Measurements from ENCODE around the gene CAMTA1. TPM values are rescaled to one million over a fixed set of nuclear protein-coding genes. Genes with fewer than 3 reads are reported as not detected.

The CAMTA1 gene
- polyA plus RNA-seq, 2 donors, result 61.1 to 75.0 TPM

GRCh38 chr1:6753320-6754140 is 31.7 kb upstream of the CAMTA1 start:
- H3K4me1 ChIP-seq (ENCODE audit: control insufficient read depth in 2 of 2, insufficient read depth in 2 of 2, low read length in 1 of 2), result no peaks in the 10 kb centered on the region

GRCh38 chr1:6756457-6756856 is 28.8 kb upstream of the CAMTA1 start:
- Histone ChIP-seq H3K27me3 (ENCODE audit: control insufficient read depth in 1 of 2, insufficient read depth in 2 of 2, low read length in 2 of 2) (no peaks in the 10 kb centered on the region), H3K4me3 (ENCODE audit: low read depth in 1 of 2, low read length in 2 of 2) (no peak overlapping the region), H3K27ac (ENCODE audit: low read depth in 2 of 2, low read length in 1 of 2) (no peak overlapping the region), H3K36me3 (ENCODE audit: control insufficient read depth in 2 of 2, insufficient read depth in 2 of 2, low read length in 1 of 2) (no peaks in the 10 kb centered on the region), H3K9me3 (ENCODE audit: control insufficient read depth in 2 of 2, insufficient read depth in 1 of 2, low read depth in 1 of 2, low read length in 1 of 2) (no peaks in the 10 kb centered on the region), H3K4me1 (ENCODE audit: control insufficient read depth in 2 of 2, insufficient read depth in 2 of 2, low read length in 1 of 2) (no peaks in the 10 kb centered on the region)
- WGBS, 2 donors, result 64 to 80% methylated on average over 1 of the region's 1 CpG

More at GRCh38 chr1:6753320-6754140, 31.7 kb upstream of the CAMTA1 start:
- no peaks in the 10 kb centered on the region for H3K36me3 ChIP-seq (ENCODE audit: control insufficient read depth in 2 of 2, insufficient read depth in 2 of 2, low read length in 1 of 2)
- peak overlapping the region in 1 of 2 donors; percentile 17 for H3K4me3 ChIP-seq (ENCODE audit: low read depth in 1 of 2, low read length in 2 of 2)
- 46 to 53% methylated on average over 10 of the region's 10 CpGs for WGBS, 2 donors
- peak overlapping the region; percentile 67 to 72 for H3K27ac ChIP-seq (ENCODE audit: low read depth in 2 of 2, low read length in 1 of 2)
- no peaks in the 10 kb centered on the region for H3K27me3 ChIP-seq (ENCODE audit: control insufficient read depth in 1 of 2, insufficient read depth in 2 of 2, low read length in 2 of 2)
- H3K9me3 ChIP-seq (ENCODE audit: control insufficient read depth in 2 of 2, insufficient read depth in 1 of 2, low read depth in 1 of 2, low read length in 1 of 2), result no peaks in the 10 kb centered on the region

GRCh38 chr1:6757719-6758435 is 27.4 kb upstream of the CAMTA1 start:
- Histone ChIP-seq H3K4me1 (ENCODE audit: control insufficient read depth in 2 of 2, insufficient read depth in 2 of 2, low read length in 1 of 2) (no peaks in the 10 kb centered on the region), H3K9me3 (ENCODE audit: control insufficient read depth in 2 of 2, insufficient read depth in 1 of 2, low read depth in 1 of 2, low read length in 1 of 2) (no peaks in the 10 kb centered on the region), H3K27ac (ENCODE audit: low read depth in 2 of 2, low read length in 1 of 2) (no peak overlapping the region), H3K4me3 (ENCODE audit: low read depth in 1 of 2, low read length in 2 of 2) (no peak overlapping the region), H3K27me3 (ENCODE audit: control insufficient read depth in 1 of 2, insufficient read depth in 2 of 2, low read length in 2 of 2) (no peaks in the 10 kb centered on the region), H3K36me3 (ENCODE audit: control insufficient read depth in 2 of 2, insufficient read depth in 2 of 2, low read length in 1 of 2) (no peaks in the 10 kb centered on the region)
- 71 to 76% methylated on average over 24 to 25 of the region's 25 CpGs for WGBS, 2 donors

GRCh38 chr1:6761196-6761737 is 24.0 kb upstream of the CAMTA1 start:
- H3K9me3 ChIP-seq (ENCODE audit: control insufficient read depth in 2 of 2, insufficient read depth in 1 of 2, low read depth in 1 of 2, low read length in 1 of 2), result no peaks in the 10 kb centered on the region
- H3K27me3 ChIP-seq (ENCODE audit: control insufficient read depth in 1 of 2, insufficient read depth in 2 of 2, low read length in 2 of 2), result no peaks in the 10 kb centered on the region
- H3K4me1 ChIP-seq (ENCODE audit: control insufficient read depth in 2 of 2, insufficient read depth in 2 of 2, low read length in 1 of 2), result no peaks in the 10 kb centered on the region
- WGBS, 2 donors, result 81 to 83% methylated on average over 9 of the region's 9 CpGs
- no peaks in the 10 kb centered on the region for H3K36me3 ChIP-seq (ENCODE audit: control insufficient read depth in 2 of 2, insufficient read depth in 2 of 2, low read length in 1 of 2)
- no peak overlapping the region for H3K27ac ChIP-seq (ENCODE audit: low read depth in 2 of 2, low read length in 1 of 2)
- H3K4me3 ChIP-seq (ENCODE audit: low read depth in 1 of 2, low read length in 2 of 2), result no peak overlapping the region

- 52 to 59% methylated on average over 6 of the region's 6 CpGs for WGBS, 2 donors
- Histone ChIP-seq H3K27ac (ENCODE audit: low read depth in 2 of 2, low read length in 1 of 2) (peak overlapping the region in 1 of 2 donors; percentile 74), H3K9me3 (ENCODE audit: control insufficient read depth in 2 of 2, insufficient read depth in 1 of 2, low read depth in 1 of 2, low read length in 1 of 2) (no peaks in the 10 kb centered on the region), H3K27me3 (ENCODE audit: control insufficient read depth in 1 of 2, insufficient read depth in 2 of 2, low read length in 2 of 2) (no peaks in the 10 kb centered on the region), H3K4me1 (ENCODE audit: control insufficient read depth in 2 of 2, insufficient read depth in 2 of 2, low read length in 1 of 2) (no peaks in the 10 kb centered on the region), H3K4me3 (ENCODE audit: low read depth in 1 of 2, low read length in 2 of 2) (no peak overlapping the region), H3K36me3 (ENCODE audit: control insufficient read depth in 2 of 2, insufficient read depth in 2 of 2, low read length in 1 of 2) (no peaks in the 10 kb centered on the region)
Observed at GRCh38 chr1:6762060-6762459, 23.2 kb upstream of the CAMTA1 start.

- no peaks in the 10 kb centered on the region for H3K4me1 ChIP-seq (ENCODE audit: control insufficient read depth in 2 of 2, insufficient read depth in 2 of 2, low read length in 1 of 2)
- H3K27me3 ChIP-seq (ENCODE audit: control insufficient read depth in 1 of 2, insufficient read depth in 2 of 2, low read length in 2 of 2), result no peaks in the 10 kb centered on the region
- peak overlapping the region in 1 of 2 donors; percentile 55 for H3K27ac ChIP-seq (ENCODE audit: low read depth in 2 of 2, low read length in 1 of 2)
- WGBS, 2 donors, result 19 to 26% methylated on average over 13 of the region's 13 CpGs
- H3K36me3 ChIP-seq (ENCODE audit: control insufficient read depth in 2 of 2, insufficient read depth in 2 of 2, low read length in 1 of 2), result no peaks in the 10 kb centered on the region
- H3K9me3 ChIP-seq (ENCODE audit: control insufficient read depth in 2 of 2, insufficient read depth in 1 of 2, low read depth in 1 of 2, low read length in 1 of 2), result no peaks in the 10 kb centered on the region
- H3K4me3 ChIP-seq (ENCODE audit: low read depth in 1 of 2, low read length in 2 of 2), result no peak overlapping the region
Observed at GRCh38 chr1:6770751-6771440, 14.4 kb upstream of the CAMTA1 start.

- Histone ChIP-seq H3K36me3 (ENCODE audit: control insufficient read depth in 2 of 2, insufficient read depth in 2 of 2, low read length in 1 of 2) (no peaks in the 10 kb centered on the region), H3K4me3 (ENCODE audit: low read depth in 1 of 2, low read length in 2 of 2) (no peak overlapping the region), H3K27ac (ENCODE audit: low read depth in 2 of 2, low read length in 1 of 2) (peak overlapping the region in 1 of 2 donors; percentile 21)
Observed at GRCh38 chr1:6771441-6771769, 13.8 kb upstream of the CAMTA1 start.

GRCh38 chr1:6774381-6774780 is 10.9 kb upstream of the CAMTA1 start:
- Histone ChIP-seq H3K4me3 (ENCODE audit: low read depth in 1 of 2, low read length in 2 of 2) (no peak overlapping the region), H3K9me3 (ENCODE audit: control insufficient read depth in 2 of 2, insufficient read depth in 1 of 2, low read depth in 1 of 2, low read length in 1 of 2) (no peaks in the 10 kb centered on the region), H3K4me1 (ENCODE audit: control insufficient read depth in 2 of 2, insufficient read depth in 2 of 2, low read length in 1 of 2) (no peaks in the 10 kb centered on the region), H3K27ac (ENCODE audit: low read depth in 2 of 2, low read length in 1 of 2) (no peak overlapping the region), H3K27me3 (ENCODE audit: control insufficient read depth in 1 of 2, insufficient read depth in 2 of 2, low read length in 2 of 2) (no peaks in the 10 kb centered on the region), H3K36me3 (ENCODE audit: control insufficient read depth in 2 of 2, insufficient read depth in 2 of 2, low read length in 1 of 2) (no peaks in the 10 kb centered on the region)
- 88 to 90% methylated on average over 1 of the region's 1 CpG for WGBS, 2 donors

More at GRCh38 chr1:6771441-6771769, 13.8 kb upstream of the CAMTA1 start:
- H3K27me3 ChIP-seq (ENCODE audit: control insufficient read depth in 1 of 2, insufficient read depth in 2 of 2, low read length in 2 of 2), result no peaks in the 10 kb centered on the region
- H3K9me3 ChIP-seq (ENCODE audit: control insufficient read depth in 2 of 2, insufficient read depth in 1 of 2, low read depth in 1 of 2, low read length in 1 of 2), result no peaks in the 10 kb centered on the region
- WGBS, 2 donors, result 41 to 62% methylated on average over 7 of the region's 7 CpGs
- no peaks in the 10 kb centered on the region for H3K4me1 ChIP-seq (ENCODE audit: control insufficient read depth in 2 of 2, insufficient read depth in 2 of 2, low read length in 1 of 2)

- Histone ChIP-seq H3K4me1 (ENCODE audit: control insufficient read depth in 2 of 2, insufficient read depth in 2 of 2, low read length in 1 of 2) (no peaks in the 10 kb centered on the region), H3K27me3 (ENCODE audit: control insufficient read depth in 1 of 2, insufficient read depth in 2 of 2, low read length in 2 of 2) (no peaks in the 10 kb centered on the region), H3K36me3 (ENCODE audit: control insufficient read depth in 2 of 2, insufficient read depth in 2 of 2, low read length in 1 of 2) (no peaks in the 10 kb centered on the region), H3K9me3 (ENCODE audit: control insufficient read depth in 2 of 2, insufficient read depth in 1 of 2, low read depth in 1 of 2, low read length in 1 of 2) (no peaks in the 10 kb centered on the region), H3K4me3 (ENCODE audit: low read depth in 1 of 2, low read length in 2 of 2) (no peak overlapping the region), H3K27ac (ENCODE audit: low read depth in 2 of 2, low read length in 1 of 2) (no peak overlapping the region)
- WGBS, 2 donors, result 91% methylated on average over 8 of the region's 8 CpGs
Observed at GRCh38 chr1:6775261-6776043, 9.8 kb upstream of the CAMTA1 start.
